Liver (tissue), 9 donors: ENCODE data around the gene DLGAP4. TPM values are rescaled to one million over a fixed set of nuclear protein-coding genes. Genes with fewer than 3 reads are reported as not detected.

Source experiments
- DNase-seq: peaks from one replicate; pipeline ENCODE4 v3.0.0-alpha.2; 2017; ENCODE audit warnings: low spot score
- H3K27ac ChIP-seq, 2 donors: one replicate each; pipeline ENCODE4 v1.7.0; 2013; ENCODE audit warnings: inconsistent platforms in 2 of 2, low read length in 2 of 2, control low read depth in 1 of 2, low read depth in 1 of 2, mild to moderate bottlenecking in 1 of 2
- H3K27me3 ChIP-seq, 4 donors: one replicate each; pipeline versions ENCODE4 v1.6.1 to v1.7.0; 2013; ENCODE audit warnings: low read length in 3 of 4, inconsistent platforms in 1 of 4, mild to moderate bottlenecking in 1 of 4, moderate library complexity in 1 of 4; ENCODE audit not compliant: control insufficient read depth in 4 of 4, insufficient read depth in 4 of 4
- H3K36me3 ChIP-seq, 4 donors: one replicate each; pipeline versions ENCODE4 v1.6.1 to v1.7.0; 2013; ENCODE audit warnings: low read length in 3 of 4, mild to moderate bottlenecking in 3 of 4, low read depth in 1 of 4, moderate library complexity in 1 of 4; ENCODE audit not compliant: control insufficient read depth in 4 of 4, insufficient read depth in 3 of 4
- H3K4me1 ChIP-seq, 4 donors: one replicate each; pipeline versions ENCODE4 v1.6.1 to v1.7.0; 2013; ENCODE audit warnings: low read length in 3 of 4, mild to moderate bottlenecking in 3 of 4, moderate library complexity in 1 of 4; ENCODE audit not compliant: control insufficient read depth in 4 of 4, insufficient read depth in 4 of 4
- H3K4me3 ChIP-seq, 3 donors: one replicate each; pipeline versions ENCODE4 v1.6.1 to v1.7.0; 2013; ENCODE audit warnings: low read length in 3 of 3, control low read depth in 1 of 3, low read depth in 1 of 3, mild to moderate bottlenecking in 1 of 3
- H3K9ac ChIP-seq, 2 donors: one replicate each; pipeline ENCODE4 v1.7.0; 2013; ENCODE audit warnings: low read length in 2 of 2, mild to moderate bottlenecking in 2 of 2, moderate library complexity in 2 of 2, control low read depth in 1 of 2, low read depth in 1 of 2
- H3K9me3 ChIP-seq, 4 donors: one replicate each; pipeline versions ENCODE4 v1.6.1 to v1.7.0; 2013; ENCODE audit warnings: low read length in 3 of 4; ENCODE audit not compliant: control insufficient read depth in 4 of 4
- EGR1 ChIP-seq, 2 donors: IDR thresholded peaks; 2 replicates each; pipeline ENCODE4 v1.6.1; 2016 to 2018; ENCODE audit warnings: antibody characterized with exemption in 2 of 2, low read depth in 2 of 2
- GABPA ChIP-seq, 2 donors: IDR thresholded peaks in 1 of 2; conservative IDR thresholded peaks in 1 of 2; 2 replicates each; pipeline ENCODE4 v1.6.1; 2016; ENCODE audit warnings: antibody characterized with exemption in 2 of 2, mild to moderate bottlenecking in 1 of 2, moderate library complexity in 1 of 2
- JUND ChIP-seq, 2 donors: IDR thresholded peaks; 2 replicates each; pipeline ENCODE4 v1.6.1; 2016; ENCODE audit warnings: antibody characterized with exemption in 2 of 2
- NR2F2 ChIP-seq: IDR thresholded peaks from 2 replicates; pipeline ENCODE4 v1.6.1; 2016; ENCODE audit warnings: antibody characterized with exemption
- RAD21 ChIP-seq, 2 donors: IDR thresholded peaks; 2 replicates each; pipeline ENCODE4 v1.6.1; 2016; ENCODE audit warnings: antibody characterized with exemption in 2 of 2, mild to moderate bottlenecking in 2 of 2
- RXRA ChIP-seq, 2 donors: IDR thresholded peaks; 2 replicates each; pipeline ENCODE4 v1.6.1; 2017 to 2018; ENCODE audit warnings: antibody characterized with exemption in 2 of 2, mild to moderate bottlenecking in 1 of 2
- SP1 ChIP-seq: IDR thresholded peaks from 2 replicates; pipeline ENCODE4 v1.6.1; 2018; ENCODE audit warnings: antibody characterized with exemption, mild to moderate bottlenecking
- WGBS: extraction: QIAGEN DNeasy Blood & Tissue Kit; methylation state at CpG from one replicate; pipeline ENCODE4 v1.1.7; 2013; 5-methylcytosine and 5-hydroxymethylcytosine counted together
- polyA plus RNA-seq, 2 donors: library from polyadenylated mRNA; stranded (reverse) in 1 of 2; unstranded in 1 of 2; fragments of 200-250 nt in 1 of 2; fragments of >200 nt in 1 of 2; fragmentation: Nextera tagmentation in 1 of 2; extraction: Ambion mirVana in 1 of 2; gene quantifications; one replicate each; pipeline versions ENCODE4 v1.2.1 to v1.2.3, GENCODE V29; 2013 to 2015
- total RNA-seq, 2 donors: library from RNA; depleted of rRNA; stranded (reverse); fragments of >200 nt; gene quantifications; one replicate each; pipeline ENCODE4 v1.2.3, GENCODE V29; 2014
- TF ChIP-seq, protein P1 (sequence below): IDR thresholded peaks from 2 replicates; pipeline ENCODE4 v1.6.1; 2016; ENCODE audit warnings: antibody characterized with exemption
- TF ChIP-seq, protein P2 (sequence below): IDR thresholded peaks from 2 replicates; pipeline ENCODE4 v1.6.1; 2016; ENCODE audit warnings: antibody characterized with exemption
- donor health status: healthy.
- donor health status: healthy.
- donor health status: healthy.
- donor health status: healthy.
- donor health status: healthy.

DLGAP4 gene, protein sequence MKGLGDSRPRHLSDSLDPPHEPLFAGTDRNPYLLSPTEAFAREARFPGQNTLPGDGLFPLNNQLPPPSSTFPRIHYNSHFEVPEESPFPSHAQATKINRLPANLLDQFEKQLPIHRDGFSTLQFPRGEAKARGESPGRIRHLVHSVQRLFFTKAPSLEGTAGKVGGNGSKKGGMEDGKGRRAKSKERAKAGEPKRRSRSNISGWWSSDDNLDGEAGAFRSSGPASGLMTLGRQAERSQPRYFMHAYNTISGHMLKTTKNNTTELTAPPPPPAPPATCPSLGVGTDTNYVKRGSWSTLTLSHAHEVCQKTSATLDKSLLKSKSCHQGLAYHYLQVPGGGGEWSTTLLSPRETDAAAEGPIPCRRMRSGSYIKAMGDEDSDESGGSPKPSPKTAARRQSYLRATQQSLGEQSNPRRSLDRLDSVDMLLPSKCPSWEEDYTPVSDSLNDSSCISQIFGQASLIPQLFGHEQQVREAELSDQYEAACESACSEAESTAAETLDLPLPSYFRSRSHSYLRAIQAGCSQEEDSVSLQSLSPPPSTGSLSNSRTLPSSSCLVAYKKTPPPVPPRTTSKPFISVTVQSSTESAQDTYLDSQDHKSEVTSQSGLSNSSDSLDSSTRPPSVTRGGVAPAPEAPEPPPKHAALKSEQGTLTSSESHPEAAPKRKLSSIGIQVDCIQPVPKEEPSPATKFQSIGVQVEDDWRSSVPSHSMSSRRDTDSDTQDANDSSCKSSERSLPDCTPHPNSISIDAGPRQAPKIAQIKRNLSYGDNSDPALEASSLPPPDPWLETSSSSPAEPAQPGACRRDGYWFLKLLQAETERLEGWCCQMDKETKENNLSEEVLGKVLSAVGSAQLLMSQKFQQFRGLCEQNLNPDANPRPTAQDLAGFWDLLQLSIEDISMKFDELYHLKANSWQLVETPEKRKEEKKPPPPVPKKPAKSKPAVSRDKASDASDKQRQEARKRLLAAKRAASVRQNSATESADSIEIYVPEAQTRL
- total RNA-seq: 10 to 100 TPM in 1 of 2 donors, 1 to 10 TPM in 1; 2.9 to 18.7 TPM
- polyA plus RNA-seq: 10 to 100 TPM in 1 of 2 donors, 1 to 10 TPM in 1; 7.6 to 14.9 TPM

DNA sequence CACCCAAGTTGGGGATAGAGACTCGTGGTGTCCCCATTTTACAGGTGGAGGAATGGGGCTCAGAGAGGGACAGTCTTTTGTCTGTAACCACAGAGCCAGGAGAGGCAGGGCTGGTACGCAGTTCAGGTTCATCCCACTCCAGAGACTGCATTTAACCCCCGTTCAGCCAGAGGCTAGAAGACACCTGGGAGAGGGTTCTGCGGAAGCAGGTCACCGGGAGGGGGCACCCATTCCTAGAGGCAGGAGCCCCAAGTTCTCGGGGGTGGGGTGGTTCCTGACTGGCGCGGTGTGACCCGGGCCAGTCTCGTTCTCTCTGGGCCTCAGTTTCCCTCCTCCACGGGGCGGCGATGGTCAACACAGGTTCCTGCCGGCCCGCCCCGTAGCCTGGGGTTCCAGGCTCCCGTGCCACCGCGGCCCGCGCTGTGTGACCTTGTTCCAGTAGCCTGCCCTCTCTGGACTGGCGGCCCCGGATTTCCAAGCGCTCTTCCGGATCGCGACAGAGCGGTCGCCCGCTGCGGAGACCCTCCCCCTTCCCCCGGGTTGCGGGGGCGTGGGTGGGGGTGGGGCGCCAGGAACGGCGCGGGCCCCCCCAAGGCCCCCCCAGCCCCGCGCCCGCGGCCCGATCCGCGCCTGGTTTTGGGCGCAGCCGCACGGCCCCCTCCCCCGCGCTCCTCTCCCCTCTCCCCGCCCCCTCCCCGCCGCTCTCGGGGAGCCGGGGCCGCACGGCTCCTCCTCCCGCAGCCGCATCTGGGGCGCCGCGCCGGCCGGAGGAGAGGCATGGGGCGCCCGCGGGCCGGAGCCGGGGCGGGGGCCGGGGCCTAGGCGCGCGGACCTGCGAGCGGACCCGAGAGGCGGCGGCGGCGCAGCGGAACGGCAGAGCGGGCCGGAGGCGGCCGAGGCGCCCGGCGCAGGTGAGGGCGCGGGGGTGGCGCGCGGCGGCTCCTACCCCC is at the start of gene DLGAP4:
TSS of gene DLGAP4 (plus strand) at position 738 of the 950 bp plus-strand sequence. CDS start 125,379 bp downstream, outside the sequence.
- TF ChIP-seq, protein P1, sequence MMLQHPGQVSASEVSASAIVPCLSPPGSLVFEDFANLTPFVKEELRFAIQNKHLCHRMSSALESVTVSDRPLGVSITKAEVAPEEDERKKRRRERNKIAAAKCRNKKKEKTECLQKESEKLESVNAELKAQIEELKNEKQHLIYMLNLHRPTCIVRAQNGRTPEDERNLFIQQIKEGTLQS: no peak
- TF ChIP-seq RXRA (IDR thresholded peaks at IDR 0.05): no peak
- Histone ChIP-seq H3K27ac (no peak within 1 kb of the TSS), H3K27me3 (peaks cover 0 to 23% (median 6%) of the 10 kb centered on the region in 4 donors)

DNA sequence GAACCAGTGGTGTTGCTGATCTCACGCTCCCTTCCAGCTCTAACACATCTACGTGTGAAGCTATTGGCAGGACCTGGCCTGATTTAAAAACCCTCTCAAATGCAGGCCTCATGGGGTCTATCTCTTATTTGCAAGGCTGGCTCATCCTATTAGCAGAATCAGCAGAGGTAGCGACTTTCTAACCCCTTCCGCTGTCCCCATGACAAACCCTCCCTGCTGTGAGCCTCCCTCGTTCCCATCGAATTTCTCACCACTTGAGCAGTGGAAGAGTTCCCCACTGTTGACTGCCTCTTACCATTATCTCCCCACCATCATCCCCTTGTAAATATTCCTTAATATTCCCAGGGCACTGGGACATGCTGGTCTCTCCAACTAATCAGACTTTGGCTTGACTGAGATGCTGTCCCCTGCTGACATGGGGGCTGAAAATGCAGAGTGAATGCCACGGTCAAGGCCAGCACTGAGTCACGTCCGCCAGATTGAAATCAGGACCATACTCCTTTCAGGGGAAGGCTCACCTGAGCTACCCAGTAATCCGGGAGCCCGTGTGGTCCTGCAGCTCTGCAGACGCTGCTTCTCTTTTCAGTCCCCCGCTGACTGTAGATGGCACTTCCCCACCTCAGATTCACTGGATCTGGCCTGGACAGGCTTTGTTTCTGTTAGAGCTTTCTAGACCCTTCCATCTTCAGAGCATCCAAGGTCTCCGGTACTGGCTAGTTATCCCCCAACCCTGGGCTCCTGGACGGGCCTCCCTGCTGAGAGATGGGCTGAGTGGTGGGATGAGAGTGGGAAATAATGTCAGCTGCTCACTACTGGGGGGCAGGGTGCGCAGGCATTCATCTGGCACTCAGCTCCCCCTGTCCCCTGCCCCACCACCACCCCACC is 46.7 kb upstream of the DLGAP4 start:
- H3K4me1 ChIP-seq: no peaks in the 10 kb centered on the region
- H3K27me3 ChIP-seq: no peaks in the 10 kb centered on the region
- peaks cover 0 to 21% (median 13%) of the 10 kb centered on the region in 4 donors for H3K36me3 ChIP-seq
- DNase-seq: no peak
- no peak overlapping the region for H3K4me3 ChIP-seq
- TF ChIP-seq SP1: no peak
- no peak for TF ChIP-seq GABPA (IDR thresholded peaks at IDR 0.05 in 1 of 2, conservative IDR thresholded peaks at IDR 0.05 in 1 of 2)
- TF ChIP-seq, protein P2, sequence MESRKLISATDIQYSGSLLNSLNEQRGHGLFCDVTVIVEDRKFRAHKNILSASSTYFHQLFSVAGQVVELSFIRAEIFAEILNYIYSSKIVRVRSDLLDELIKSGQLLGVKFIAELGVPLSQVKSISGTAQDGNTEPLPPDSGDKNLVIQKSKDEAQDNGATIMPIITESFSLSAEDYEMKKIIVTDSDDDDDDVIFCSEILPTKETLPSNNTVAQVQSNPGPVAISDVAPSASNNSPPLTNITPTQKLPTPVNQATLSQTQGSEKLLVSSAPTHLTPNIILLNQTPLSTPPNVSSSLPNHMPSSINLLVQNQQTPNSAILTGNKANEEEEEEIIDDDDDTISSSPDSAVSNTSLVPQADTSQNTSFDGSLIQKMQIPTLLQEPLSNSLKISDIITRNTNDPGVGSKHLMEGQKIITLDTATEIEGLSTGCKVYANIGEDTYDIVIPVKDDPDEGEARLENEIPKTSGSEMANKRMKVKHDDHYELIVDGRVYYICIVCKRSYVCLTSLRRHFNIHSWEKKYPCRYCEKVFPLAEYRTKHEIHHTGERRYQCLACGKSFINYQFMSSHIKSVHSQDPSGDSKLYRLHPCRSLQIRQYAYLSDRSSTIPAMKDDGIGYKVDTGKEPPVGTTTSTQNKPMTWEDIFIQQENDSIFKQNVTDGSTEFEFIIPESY: no peak
- no peak for TF ChIP-seq NR2F2
- TF ChIP-seq EGR1 (IDR thresholded peaks at IDR 0.05; ENCODE audit: low read depth in 2 of 2): no peak
- TF ChIP-seq RXRA (IDR thresholded peaks at IDR 0.05): no peak
- no peak for TF ChIP-seq JUND (IDR thresholded peaks at IDR 0.05)
- TF ChIP-seq RAD21 (IDR thresholded peaks at IDR 0.05): no peak
- 67% methylated on average over 16 of the region's 16 CpGs for WGBS
- H3K9ac ChIP-seq: no peak overlapping the region
- no peaks in the 10 kb centered on the region for H3K9me3 ChIP-seq
- no peak overlapping the region for H3K27ac ChIP-seq

More for the DNA sequence above, at the start of gene DLGAP4:
- no peaks in the 10 kb centered on the region for H3K9me3 ChIP-seq
- no peaks in the 10 kb centered on the region for H3K36me3 ChIP-seq
- peak within 1 kb of the TSS in 1 of 3 donors; percentile 56 for H3K4me3 ChIP-seq
- 4% methylated on average over 96 of the region's 96 CpGs for WGBS
- H3K9ac ChIP-seq: no peak within 1 kb of the TSS
- peaks cover 0 to 10% (median 5%) of the 10 kb centered on the region in 4 donors for H3K4me1 ChIP-seq
- no peak for DNase-seq
